Retinal pigment epithelial cell (primary cell): ENCODE results near the gene TMC6.
"Not testable (repeated sequence)": the region's sequence is repeated elsewhere in the genome, so short reads cannot be mapped to it uniquely, and the experiment has no call there.

Experiments used
- DNase-seq: peaks from one replicate; pipeline ENCODE4 v3.0.0-alpha.2; 2010; ENCODE audit warnings: low read depth
- H3K4me3 ChIP-seq: 2 replicates; pipeline ENCODE4 v1.5.1; 2011; ENCODE audit warnings: mild to moderate bottlenecking, low read length, control low read depth, moderate library complexity
- CTCF ChIP-seq: conservative IDR thresholded peaks from 2 replicates; pipeline ENCODE4 v1.5.1; 2011; ENCODE audit warnings: low read depth, low read length, control low read depth, inconsistent platforms

Gene TMC6

GRCh38 chr17:78082988-78083387, 45.6 kb downstream of the TMC6 start:
- no peak overlapping the region for H3K4me3 ChIP-seq
- TF ChIP-seq CTCF, result no peak
- DNase-seq, result no peak

GRCh38 chr17:78082355-78082872, 46.1 kb downstream of the TMC6 start:
- DNase-seq, result not testable (repeated sequence)

GRCh38 chr17:78081551-78081950, 47.0 kb downstream of the TMC6 start:
- no peak for DNase-seq
- no peak overlapping the region for H3K4me3 ChIP-seq
- TF ChIP-seq CTCF, result no peak

More at GRCh38 chr17:78082355-78082872, 46.1 kb downstream of the TMC6 start:
- H3K4me3 ChIP-seq, result not testable (repeated sequence)

- no peak for DNase-seq
- TF ChIP-seq CTCF, result no peak
- H3K4me3 ChIP-seq, result no peak overlapping the region
These were observed 49.3 kb downstream of the TMC6 start for GRCh38 chr17:78079253-78079652.

- DNase-seq, result no peak
- H3K4me3 ChIP-seq, result no peak overlapping the region
- TF ChIP-seq CTCF, result no peak
These were observed 53.0 kb downstream of the TMC6 start for GRCh38 chr17:78075545-78075944.

- H3K4me3 ChIP-seq, result no peak overlapping the region
- no peak for DNase-seq
- no peak for TF ChIP-seq CTCF
These were observed 53.5 kb downstream of the TMC6 start for GRCh38 chr17:78075011-78075410.

GRCh38 chr17:78072961-78073360, 55.6 kb downstream of the TMC6 start:
- TF ChIP-seq CTCF, result no peak
- H3K4me3 ChIP-seq, result no peak overlapping the region
- no peak for DNase-seq

GRCh38 chr17:78069695-78070094, 58.9 kb downstream of the TMC6 start:
- H3K4me3 ChIP-seq, result no peak overlapping the region
- TF ChIP-seq CTCF, result no peak
- DNase-seq, result no peak

GRCh38 chr17:78066976-78067375, 61.6 kb downstream of the TMC6 start:
- DNase-seq, H3K4me3 ChIP-seq: not testable (repeated sequence)
